ENCODE data around the gene PHLDB2.

PHLDB2 gene

GRCh38 chr3:111852540-111852939, 6.5 kb upstream of the PHLDB2 start:
- no peak for FAIRE-seq

- no peak for FAIRE-seq
These were observed 6.0 kb upstream of the PHLDB2 start for GRCh38 chr3:111853068-111853467.

GRCh38 chr3:111854990-111855389, 4.1 kb upstream of the PHLDB2 start:
- no peak for FAIRE-seq

GRCh38 chr3:111856501-111856900, 2.6 kb upstream of the PHLDB2 start:
- no peak for FAIRE-seq

GRCh38 chr3:111857474-111857873, 1.6 kb upstream of the PHLDB2 start:
- no peak for FAIRE-seq

- no peak for FAIRE-seq
These were observed 423 bp upstream of the PHLDB2 start for GRCh38 chr3:111858642-111859041.

- FAIRE-seq: no peak
These were observed 1.2 kb downstream of the PHLDB2 start for GRCh38 chr3:111859974-111860859.

- FAIRE-seq: no peak
These were observed 2.3 kb downstream of the PHLDB2 start for GRCh38 chr3:111861391-111861790.

- no peak for FAIRE-seq
These were observed 3.4 kb downstream of the PHLDB2 start for GRCh38 chr3:111862415-111862814.

- FAIRE-seq: no peak
These were observed 3.9 kb downstream of the PHLDB2 start for GRCh38 chr3:111862974-111863373.

- FAIRE-seq: no peak
These were observed 5.1 kb downstream of the PHLDB2 start for GRCh38 chr3:111863942-111864694.

- no peak for FAIRE-seq
These were observed 6.0 kb downstream of the PHLDB2 start for GRCh38 chr3:111864821-111865656.

- FAIRE-seq: no peak
These were observed 8.9 kb downstream of the PHLDB2 start for GRCh38 chr3:111867889-111868426.

- FAIRE-seq: no peak
These were observed 11.6 kb downstream of the PHLDB2 start for GRCh38 chr3:111870620-111871019.

- FAIRE-seq: no peak
These were observed 13.0 kb downstream of the PHLDB2 start for GRCh38 chr3:111871809-111872623.

GRCh38 chr3:111872979-111873378, 13.9 kb downstream of the PHLDB2 start:
- no peak for FAIRE-seq

GRCh38 chr3:111874177-111874820, 15.2 kb downstream of the PHLDB2 start:
- FAIRE-seq: no peak

GRCh38 chr3:111881480-111881879, 22.4 kb downstream of the PHLDB2 start:
- no peak for FAIRE-seq

- no peak for FAIRE-seq
These were observed 23.1 kb downstream of the PHLDB2 start for GRCh38 chr3:111882194-111882593.

- FAIRE-seq: no peak
These were observed 23.7 kb downstream of the PHLDB2 start for GRCh38 chr3:111882799-111883198.

- FAIRE-seq: no peak
These were observed 25.4 kb downstream of the PHLDB2 start for GRCh38 chr3:111884411-111885018.
